HG02884 (cell line): ENCODE data around the gene FAM227B.
A peak's percentile ranks its signal among the peaks of the same experiment; 100 is the strongest.
"Not testable (repeated sequence)": the region's sequence is repeated elsewhere in the genome, so short reads cannot be mapped to it uniquely, and the experiment has no call there.

Experiments
- ATAC-seq: cut with Tn5 transposase; IDR thresholded peaks from one replicate; pipeline ENCODE4 v1.9.1; 2021; ENCODE audit warnings: mild to moderate bottlenecking, moderate library complexity; ENCODE audit not compliant: unreplicated experiment

FAM227B gene

DNA sequence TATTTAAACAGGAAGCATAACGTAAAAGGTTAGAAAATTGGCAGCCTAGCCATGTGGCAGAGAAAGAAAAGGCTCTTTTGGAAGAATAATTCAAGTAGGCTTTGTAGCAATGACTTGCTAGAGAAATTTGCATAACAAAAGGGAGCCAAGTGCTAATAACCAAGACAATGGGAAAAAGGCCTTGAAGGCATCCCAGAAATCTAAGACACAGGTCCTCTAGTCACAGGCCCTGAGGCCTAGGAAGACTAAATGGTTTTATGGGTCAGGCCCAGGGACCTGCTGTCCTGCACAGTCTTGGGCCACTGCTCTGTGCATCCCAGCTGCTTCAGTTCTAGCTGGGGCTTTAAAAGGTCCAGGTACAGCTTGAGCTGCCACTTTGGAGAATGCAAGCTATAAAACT, 119.0 kb downstream of the FAM227B start:
- ATAC-seq, result no peak

GRCh38 chr15:49495993-49496753, 124.4 kb downstream of the FAM227B start:
- no peak for ATAC-seq

DNA sequence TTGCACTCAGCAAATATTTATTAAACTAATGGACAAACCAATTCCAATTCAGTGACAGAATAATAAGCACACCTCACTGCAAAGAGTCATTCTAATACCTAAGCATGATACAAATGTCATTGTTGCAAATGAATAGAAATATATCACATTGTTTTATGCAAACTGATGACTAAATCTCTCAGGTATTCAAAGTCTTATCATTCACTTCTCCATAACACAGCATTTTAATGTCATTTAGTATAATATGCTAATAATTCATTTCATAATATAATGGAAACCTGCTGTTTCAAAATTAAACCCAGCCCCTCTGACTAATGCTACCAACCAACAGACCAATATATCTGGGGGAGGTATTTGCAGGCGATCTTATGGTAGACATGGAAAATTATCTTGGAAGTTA, 125.8 kb downstream of the FAM227B start:
- no peak for ATAC-seq

- ATAC-seq, result no peak
Observed at GRCh38 chr15:49492830-49493229, 127.8 kb downstream of the FAM227B start.

DNA sequence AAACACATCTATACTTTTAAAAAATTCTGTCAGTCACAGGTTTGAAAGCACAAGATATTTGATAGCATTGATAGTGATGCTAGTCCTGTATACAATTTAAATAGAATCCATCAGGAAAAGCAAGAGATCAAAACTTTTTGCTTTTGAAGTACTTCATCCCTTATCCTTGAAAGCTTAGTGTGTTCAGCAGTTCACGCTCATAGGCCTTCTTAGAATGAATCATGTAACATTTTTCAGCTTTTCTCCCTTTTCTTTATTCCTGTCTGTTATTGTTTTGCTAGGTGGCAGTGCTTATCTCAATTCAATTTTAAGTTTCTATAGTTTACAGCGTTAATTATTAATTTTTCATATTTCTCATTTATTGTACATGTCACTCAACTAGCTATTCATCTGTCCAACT, 128.5 kb downstream of the FAM227B start:
- ATAC-seq, result no peak

DNA sequence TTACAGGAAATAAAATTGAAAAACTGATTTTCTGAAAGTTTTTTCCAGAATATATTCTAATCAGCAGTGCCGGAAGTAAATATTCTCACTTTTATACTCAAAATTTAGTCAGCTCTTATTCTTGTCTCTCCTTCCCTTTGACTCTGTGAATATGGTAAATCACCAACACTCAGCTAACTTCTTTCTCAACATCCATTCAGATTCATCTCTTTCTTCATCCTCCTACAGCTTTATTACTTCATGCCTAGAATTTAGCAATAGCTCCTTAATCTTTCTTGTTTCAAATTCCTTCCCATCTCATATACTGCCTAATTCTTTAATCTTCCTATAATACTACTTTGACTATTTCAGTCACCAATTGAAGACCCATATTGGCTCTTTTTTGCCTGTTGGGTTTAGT, 129.7 kb downstream of the FAM227B start:
- no peak for ATAC-seq

GRCh38 chr15:49485401-49485800, 135.2 kb downstream of the FAM227B start:
- not testable (repeated sequence) for ATAC-seq

DNA sequence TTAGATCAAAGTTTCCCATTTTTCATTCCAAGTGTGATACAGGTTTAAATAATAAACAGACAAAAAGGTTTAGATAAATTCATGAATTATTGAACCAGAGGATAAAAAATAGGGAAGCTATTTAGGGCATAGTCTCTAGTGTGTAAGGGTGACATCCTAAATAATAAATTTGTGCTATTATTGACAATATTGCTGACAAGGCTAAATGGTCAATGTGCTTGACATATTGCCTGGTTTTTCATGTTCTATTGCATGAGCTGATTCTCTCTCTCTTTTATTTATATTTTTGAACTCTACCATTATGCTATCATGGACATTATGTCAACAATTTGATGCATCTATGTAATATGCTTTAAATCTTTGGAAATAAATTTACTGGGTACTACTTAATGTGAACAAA, 141.6 kb downstream of the FAM227B start:
- not testable (repeated sequence) for ATAC-seq

GRCh38 chr15:49478021-49478420, 142.6 kb downstream of the FAM227B start:
- ATAC-seq, result not testable (repeated sequence)

- ATAC-seq, result no peak
Observed at GRCh38 chr15:49473031-49473430, 147.6 kb downstream of the FAM227B start.

DNA sequence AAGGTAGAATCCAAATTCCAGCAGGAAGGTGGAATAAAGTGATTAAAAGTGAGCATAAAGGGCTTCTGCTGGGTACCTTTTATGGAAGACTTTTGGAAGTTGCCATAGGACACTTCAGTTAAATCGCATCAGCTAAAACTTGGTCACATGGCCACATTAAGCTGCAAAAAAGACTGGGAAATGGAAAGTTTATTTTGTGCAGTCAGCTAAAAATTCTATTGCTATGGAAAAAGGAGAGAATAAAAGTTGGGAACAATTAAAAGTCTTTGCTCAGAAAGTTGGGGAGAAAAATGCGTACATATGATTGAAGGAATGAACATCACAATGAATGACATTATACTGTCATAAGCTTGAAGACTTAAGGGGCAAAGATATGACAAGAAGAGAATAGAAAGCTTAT, 148.3 kb downstream of the FAM227B start:
- no peak for ATAC-seq

- peak; percentile 63 for ATAC-seq
Observed at GRCh38 chr15:49471733-49472132, 148.9 kb downstream of the FAM227B start.

DNA sequence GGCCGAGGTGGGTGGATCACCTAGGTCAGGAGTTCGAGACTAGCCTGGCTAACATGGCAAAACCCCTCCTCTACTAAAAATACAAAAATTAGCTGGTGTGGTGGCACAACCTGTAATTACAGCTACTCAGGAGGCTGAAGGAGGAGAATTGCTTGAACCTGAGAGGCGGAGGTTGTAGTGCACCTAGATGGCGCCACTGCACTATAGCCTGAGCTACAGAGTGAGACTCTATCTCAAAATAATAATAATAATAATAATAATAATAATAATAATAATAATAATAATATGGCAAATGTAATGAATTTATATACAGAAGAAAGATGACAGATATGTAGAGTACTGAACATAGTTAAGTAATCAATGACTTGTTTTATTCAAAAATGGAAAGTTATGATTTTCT, 149.4 kb downstream of the FAM227B start:
- ATAC-seq, result not testable (repeated sequence)

GRCh38 chr15:49468481-49468839, 152.2 kb downstream of the FAM227B start:
- ATAC-seq, result no peak

DNA sequence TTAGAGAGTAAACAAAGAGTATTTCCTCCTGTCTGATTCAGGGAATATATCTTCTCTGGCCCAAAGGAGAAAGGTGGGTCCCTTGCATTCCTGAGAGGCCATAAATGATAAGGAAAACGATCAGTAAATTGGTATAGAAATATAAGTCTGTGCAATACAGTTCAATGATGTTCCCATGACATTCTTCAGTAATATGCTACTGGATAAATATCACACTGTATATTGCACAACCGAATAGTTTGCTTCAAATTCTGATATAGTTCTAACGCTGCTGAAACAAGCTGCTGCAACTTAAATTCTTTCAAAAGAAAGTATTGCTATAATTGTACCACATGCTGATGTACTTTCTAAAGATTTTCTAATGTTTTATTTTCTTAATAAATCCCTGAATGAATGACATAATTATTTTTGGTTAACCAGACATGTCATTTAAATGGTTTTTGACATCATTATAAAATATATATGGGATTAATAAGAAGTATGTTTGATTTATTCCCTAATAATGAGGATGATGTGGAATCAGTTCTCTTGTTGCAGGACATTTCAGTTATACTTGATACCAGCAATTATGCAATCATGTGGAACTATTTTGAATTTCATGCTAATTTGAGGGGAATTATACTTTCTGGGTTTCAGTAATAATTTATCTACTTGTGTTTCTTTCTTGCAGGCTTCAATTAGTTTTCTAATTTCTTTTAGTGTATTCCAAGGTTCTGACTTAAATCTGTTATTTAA, 152.7 kb downstream of the FAM227B start:
- ATAC-seq, result no peak

DNA sequence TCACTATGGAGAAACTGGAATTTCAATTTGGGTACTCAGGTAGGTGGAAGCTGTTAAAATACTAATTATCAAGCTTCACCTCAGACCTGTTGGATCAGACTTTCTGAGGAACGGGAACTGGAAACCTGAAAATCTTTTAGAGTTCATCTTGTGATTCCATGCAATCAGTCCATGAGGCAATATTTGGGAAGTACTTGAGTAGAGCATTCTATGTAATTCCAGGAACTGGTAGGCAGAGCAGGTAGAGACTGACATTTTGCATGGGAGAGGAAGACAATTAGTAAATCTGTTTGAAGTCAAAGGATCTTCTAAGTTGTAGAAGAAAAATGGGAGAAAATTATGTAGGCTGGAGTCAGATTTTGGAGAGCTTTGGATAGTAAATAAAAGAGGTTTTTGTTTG, 154.5 kb downstream of the FAM227B start:
- no peak for ATAC-seq

DNA sequence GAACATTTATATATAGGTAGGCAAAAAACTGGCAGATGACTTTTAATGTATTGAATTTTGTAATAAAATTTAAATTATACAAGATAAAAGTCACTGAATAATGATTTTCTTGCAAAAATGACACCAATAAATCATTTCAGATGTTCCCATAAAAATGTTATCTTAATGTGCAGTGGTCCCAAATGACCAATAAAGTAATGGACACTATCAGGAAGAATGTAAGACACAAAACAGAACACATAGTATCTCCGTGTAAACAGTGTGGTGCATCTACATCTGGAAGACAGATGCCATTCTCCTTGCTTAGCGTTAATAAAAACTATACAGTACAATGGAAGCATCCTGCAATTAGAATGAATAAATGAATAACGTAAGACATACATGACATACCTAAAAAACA, 156.1 kb downstream of the FAM227B start:
- no peak for ATAC-seq

DNA sequence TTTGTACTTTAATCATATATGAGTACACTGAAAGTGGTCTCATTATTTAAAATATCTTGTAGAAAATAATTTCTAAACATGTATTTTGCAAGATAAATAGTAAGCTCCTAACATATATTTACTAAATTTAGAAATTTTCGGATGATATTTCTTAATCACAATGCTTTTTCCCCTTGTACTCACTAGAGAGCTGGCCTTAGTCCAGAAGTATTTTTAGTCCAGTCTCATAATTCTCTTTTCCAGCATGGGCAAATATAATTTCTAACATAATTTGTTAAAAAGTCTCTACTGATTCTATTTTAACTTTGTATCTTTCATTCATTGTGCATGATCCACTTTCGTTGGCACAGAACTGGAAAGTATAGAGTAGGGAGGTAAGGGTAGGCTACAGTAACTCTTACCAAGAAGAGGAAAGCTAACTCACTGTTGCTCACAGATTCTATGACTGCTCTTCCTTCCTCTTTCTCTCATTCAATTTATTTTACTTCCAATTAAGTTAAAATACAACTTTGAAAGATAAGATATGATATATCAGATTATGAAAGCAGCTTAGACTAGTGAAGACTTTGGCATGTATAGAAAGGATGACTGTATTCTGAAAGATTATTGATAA, 158.3 kb downstream of the FAM227B start:
- no peak for ATAC-seq

DNA sequence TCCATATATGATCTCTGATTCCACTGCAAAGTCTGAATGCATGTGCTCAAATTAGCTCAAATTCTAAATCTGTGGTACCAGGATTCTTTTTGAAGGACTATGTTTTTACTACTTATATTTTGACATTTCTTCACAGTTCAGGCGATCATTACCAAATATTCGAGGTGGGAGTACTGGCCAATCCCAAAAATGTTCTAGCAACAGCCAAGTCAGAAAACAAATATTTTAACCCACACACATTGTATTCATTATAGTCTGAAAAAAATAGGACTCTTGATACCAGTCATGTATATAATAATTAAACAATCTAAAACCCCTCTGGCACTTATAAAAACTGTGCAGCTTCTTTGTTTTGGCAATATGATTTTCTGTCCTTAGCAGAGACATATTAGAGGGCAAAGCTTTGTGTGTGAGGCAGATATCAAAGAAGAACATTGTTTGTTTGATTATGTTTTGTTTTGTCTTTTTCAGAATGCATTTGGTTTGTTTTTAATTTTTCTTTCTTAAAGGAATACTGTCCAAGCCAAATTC, 160.1 kb downstream of the FAM227B start:
- ATAC-seq, result no peak

GRCh38 chr15:49458145-49458544, 162.5 kb downstream of the FAM227B start:
- no peak for ATAC-seq

GRCh38 chr15:49456166-49456565, 164.5 kb downstream of the FAM227B start:
- ATAC-seq, result no peak

DNA sequence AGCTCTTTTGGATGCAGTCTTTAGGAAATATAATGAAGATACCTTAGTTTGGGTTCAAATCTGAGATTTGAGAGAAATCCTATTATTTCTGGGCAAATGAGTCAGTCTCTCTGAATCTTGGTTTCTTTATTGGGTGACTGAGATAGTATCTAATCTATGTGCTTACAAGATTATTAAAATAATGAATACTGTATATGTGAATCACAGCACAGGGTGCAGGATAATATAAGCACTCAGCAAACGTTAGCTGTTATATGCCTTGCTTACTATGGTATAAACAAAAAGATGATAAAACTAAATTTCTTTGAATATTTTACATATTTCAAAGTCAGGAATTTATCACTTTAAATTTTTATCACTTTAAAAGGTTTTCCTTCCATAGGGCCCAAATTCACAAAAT, 168.0 kb downstream of the FAM227B start:
- no peak for ATAC-seq
